Endothelial cell of umbilical vein (primary cell): ENCODE measurements around the gene PVRIG.

Source experiments
- CTCF ChIP-seq, 2 donors: IDR thresholded peaks; 1 replicate in 1 of 2; 2 replicates in 1 of 2; pipeline ENCODE4 v1.5.1; 2011; ENCODE audit warnings: low read length in 2 of 2, mild to moderate bottlenecking in 2 of 2, moderate library complexity in 2 of 2, control low read depth in 1 of 2, inconsistent platforms in 1 of 2, low read depth in 1 of 2; ENCODE audit not compliant: insufficient read depth in 1 of 2; ENCODE audit errors: extremely low read depth in 1 of 2
- EZH2 ChIP-seq: IDR thresholded peaks from 2 replicates; pipeline ENCODE4 v1.6.1; 2012; ENCODE audit warnings: borderline replicate concordance, low read depth, mild to moderate bottlenecking, moderate library complexity, low read length, inconsistent platforms; ENCODE audit not compliant: severe bottlenecking
- JUN ChIP-seq: IDR thresholded peaks from 2 replicates; pipeline ENCODE4 v1.6.1; 2011; ENCODE audit warnings: borderline replicate concordance, low read depth; ENCODE audit not compliant: insufficient read length, insufficient read depth
- MAX ChIP-seq: IDR thresholded peaks from 2 replicates; pipeline ENCODE4 v1.6.1; 2011; ENCODE audit not compliant: insufficient read depth, insufficient read length
- MYC ChIP-seq: IDR thresholded peaks from one replicate; pipeline ENCODE4 v1.6.1; 2011; ENCODE audit warnings: mild to moderate bottlenecking, low read depth, low read length
- POLR2AphosphoS5 ChIP-seq: IDR thresholded peaks from 2 replicates; pipeline ENCODE4 v1.6.1; 2012; ENCODE audit warnings: low read depth, mild to moderate bottlenecking, control low read depth, low read length, moderate library complexity; ENCODE audit not compliant: insufficient read depth

GRCh38 chr7:100174582-100174981 lies 45.2 kb upstream of the PVRIG start:
- TF ChIP-seq CTCF (IDR thresholded peaks at IDR 0.05; ENCODE audit: extremely low read depth in 1 of 2, insufficient read depth in 1 of 2, low read depth in 1 of 2, low read length in 2 of 2) (no peak), JUN (no peak), MYC (no peak), POLR2AphosphoS5 (no peak), EZH2 (no peak), MAX (no peak)
